GM21526 (cell line): ENCODE results near the gene CFAP46.
"Not testable (repeated sequence)": the region's sequence is repeated elsewhere in the genome, so short reads cannot be mapped to it uniquely, and the experiment has no call there.

Experiments
- ATAC-seq: cut with Tn5 transposase; IDR thresholded peaks from one replicate; pipeline ENCODE4 v1.9.1; 2021; ENCODE audit warnings: moderate library complexity; ENCODE audit not compliant: unreplicated experiment, low FRiP score

The CFAP46 gene

GRCh38 chr10:132784866-132785722 is 157.3 kb downstream of the CFAP46 start:
- no peak for ATAC-seq

- no peak for ATAC-seq
Observed at GRCh38 chr10:132783940-132784865, 158.2 kb downstream of the CFAP46 start.

- no peak for ATAC-seq
Observed at GRCh38 chr10:132783165-132783939, 159.0 kb downstream of the CFAP46 start.

- ATAC-seq = no peak
Observed at GRCh38 chr10:132781556-132781955, 160.8 kb downstream of the CFAP46 start.

GRCh38 chr10:132780356-132780755 is 162.0 kb downstream of the CFAP46 start:
- ATAC-seq = no peak

- ATAC-seq = no peak
Observed at GRCh38 chr10:132779549-132780294, 162.6 kb downstream of the CFAP46 start.

GRCh38 chr10:132777441-132777840 is 164.9 kb downstream of the CFAP46 start:
- no peak for ATAC-seq

GRCh38 chr10:132776821-132777220 is 165.5 kb downstream of the CFAP46 start:
- ATAC-seq = no peak

GRCh38 chr10:132776186-132776585 is 166.2 kb downstream of the CFAP46 start:
- ATAC-seq = no peak

GRCh38 chr10:132774902-132775863 is 167.2 kb downstream of the CFAP46 start:
- ATAC-seq = no peak

GRCh38 chr10:132774181-132774901 is 168.0 kb downstream of the CFAP46 start:
- ATAC-seq = no peak

GRCh38 chr10:132772816-132773215 is 169.6 kb downstream of the CFAP46 start:
- not testable (repeated sequence) for ATAC-seq

GRCh38 chr10:132770061-132771021 is 172.0 kb downstream of the CFAP46 start:
- ATAC-seq = no peak

- ATAC-seq = no peak
Observed at GRCh38 chr10:132768346-132769248, 173.8 kb downstream of the CFAP46 start.

GRCh38 chr10:132766291-132766690 is 176.1 kb downstream of the CFAP46 start:
- no peak for ATAC-seq

GRCh38 chr10:132765435-132765834 is 176.9 kb downstream of the CFAP46 start:
- no peak for ATAC-seq
